BJ (cell line): Measurements from ENCODE around the gene SHF. TPM values are rescaled to one million over a fixed set of nuclear protein-coding genes. Genes with fewer than 3 reads are reported as not detected.
A peak's percentile ranks its signal among the peaks of the same experiment; 100 is the strongest.

Source experiments
- CTCF ChIA-PET: fragments of 350-600 bp; formaldehyde crosslinking; extraction: SDS; loops from one replicate; lab custom pipeline; 2021; ENCODE audit warnings: antibody characterized with exemption, inconsistent platforms; lab: Yijun Ruan, JAX
- POLR2A ChIA-PET: fragments of 300-600 bp; sonication (Branson Sonifier 250); formaldehyde crosslinking; extraction: SDS; loops from one replicate; lab custom pipeline; 2021; ENCODE audit warnings: antibody characterized with exemption; lab: Charles Lee
- DNase-seq: peaks from one replicate; pipeline ENCODE4 v3.0.0-alpha.2; 2011; ENCODE audit warnings: low read depth
- H3K27me3 ChIP-seq: 2 replicates; pipeline ENCODE4 v1.6.0; 2011; ENCODE audit warnings: low read length; ENCODE audit not compliant: control insufficient read depth, insufficient read depth
- H3K36me3 ChIP-seq: 2 replicates; pipeline ENCODE4 v1.5.1; 2011; ENCODE audit warnings: low read length; ENCODE audit not compliant: control insufficient read depth, insufficient read depth
- H3K4me3 ChIP-seq: 2 replicates; pipeline ENCODE4 v1.5.1; 2011; ENCODE audit warnings: low read depth, mild to moderate bottlenecking, control low read depth, low read length
- polyA plus RNA-seq: library from polyadenylated mRNA; depleted of rRNA; stranded (reverse); fragments of >200 nt; gene quantifications from 2 replicates; pipeline ENCODE4 v1.2.3, GENCODE V29; 2011
- TF ChIP-seq, protein P1 (sequence below): IDR thresholded peaks from 2 replicates; pipeline ENCODE4 v1.5.1; 2011; ENCODE audit warnings: low read depth, mild to moderate bottlenecking, control low read depth, inconsistent platforms, low read length, moderate library complexity; ENCODE audit not compliant: insufficient read depth

SHF gene
- polyA plus RNA-seq, 1 experiment = 5.2 TPM

DNA sequence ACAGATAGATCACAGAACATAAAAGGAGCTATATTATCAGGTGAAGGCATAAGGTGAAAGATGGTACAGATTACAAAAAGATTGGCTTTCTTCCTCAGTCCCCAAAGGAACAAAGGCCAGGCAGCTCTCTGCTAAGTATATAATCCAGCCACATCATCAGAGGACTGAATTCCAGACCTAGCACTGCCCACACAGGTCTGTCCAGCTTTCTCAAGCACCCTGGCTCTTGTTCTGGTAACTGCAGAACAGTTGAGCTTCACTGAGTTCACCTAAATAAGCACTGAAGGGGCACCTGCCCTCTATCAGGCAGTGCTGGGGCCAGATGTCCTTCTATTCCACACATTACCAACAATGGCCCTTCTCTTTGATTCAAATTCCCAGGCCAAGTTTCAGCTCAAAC is 64.4 kb downstream of the SHF start:
- Histone ChIP-seq H3K36me3 (no peaks in the 10 kb centered on the region; the same call in 1 of the 2 replicates), H3K4me3 (no peak overlapping the region), H3K27me3 (peaks cover 19% of the 10 kb centered on the region)
- DNase-seq = no peak
- TF ChIP-seq, protein P1, sequence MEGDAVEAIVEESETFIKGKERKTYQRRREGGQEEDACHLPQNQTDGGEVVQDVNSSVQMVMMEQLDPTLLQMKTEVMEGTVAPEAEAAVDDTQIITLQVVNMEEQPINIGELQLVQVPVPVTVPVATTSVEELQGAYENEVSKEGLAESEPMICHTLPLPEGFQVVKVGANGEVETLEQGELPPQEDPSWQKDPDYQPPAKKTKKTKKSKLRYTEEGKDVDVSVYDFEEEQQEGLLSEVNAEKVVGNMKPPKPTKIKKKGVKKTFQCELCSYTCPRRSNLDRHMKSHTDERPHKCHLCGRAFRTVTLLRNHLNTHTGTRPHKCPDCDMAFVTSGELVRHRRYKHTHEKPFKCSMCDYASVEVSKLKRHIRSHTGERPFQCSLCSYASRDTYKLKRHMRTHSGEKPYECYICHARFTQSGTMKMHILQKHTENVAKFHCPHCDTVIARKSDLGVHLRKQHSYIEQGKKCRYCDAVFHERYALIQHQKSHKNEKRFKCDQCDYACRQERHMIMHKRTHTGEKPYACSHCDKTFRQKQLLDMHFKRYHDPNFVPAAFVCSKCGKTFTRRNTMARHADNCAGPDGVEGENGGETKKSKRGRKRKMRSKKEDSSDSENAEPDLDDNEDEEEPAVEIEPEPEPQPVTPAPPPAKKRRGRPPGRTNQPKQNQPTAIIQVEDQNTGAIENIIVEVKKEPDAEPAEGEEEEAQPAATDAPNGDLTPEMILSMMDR = no peak
- ChIA-PET POLR2A (no interaction called here), CTCF (interaction anchor here (0.9 to 3.4 kb wide), 3 partner anchors 8 to 144 kb away, joined by 3 to 12 read pairs (median 3); partner anchors contain the start of genes DUOX1 and DUOXA1)

DNA sequence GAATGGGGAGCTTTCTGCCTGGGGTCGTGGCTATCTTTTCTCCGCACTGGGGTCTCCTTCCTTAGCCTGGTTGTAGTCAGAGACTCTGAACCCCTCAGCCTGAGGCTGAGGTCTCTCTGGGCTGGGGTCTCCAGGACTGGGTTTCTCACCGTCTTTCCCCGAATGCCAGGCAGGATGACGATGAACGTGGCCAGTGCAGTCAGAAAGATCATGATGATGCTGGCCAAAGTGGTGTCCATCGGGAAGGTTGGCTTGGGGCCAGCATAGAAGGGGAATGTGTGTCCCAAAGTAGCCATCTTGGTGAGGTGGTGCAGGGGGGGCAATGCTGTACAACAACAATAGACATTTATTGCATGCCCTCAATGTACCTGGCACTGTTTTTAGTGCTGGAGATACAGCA is 65.0 kb downstream of the SHF start:
- TF ChIP-seq, protein P1 = no peak
- Histone ChIP-seq H3K4me3 (no peak overlapping the region), H3K27me3 (peaks cover 12% of the 10 kb centered on the region), H3K36me3 (no peaks in the 10 kb centered on the region; the same call in 1 of the 2 replicates)
- ChIA-PET POLR2A (no interaction called here), CTCF (interaction anchor here (0.9 to 3.4 kb wide), 2 partner anchors 8 to 40 kb away, joined by 3 to 12 read pairs; partner anchors contain the start of genes DUOX1 and DUOXA1)
- no peak for DNase-seq

DNA sequence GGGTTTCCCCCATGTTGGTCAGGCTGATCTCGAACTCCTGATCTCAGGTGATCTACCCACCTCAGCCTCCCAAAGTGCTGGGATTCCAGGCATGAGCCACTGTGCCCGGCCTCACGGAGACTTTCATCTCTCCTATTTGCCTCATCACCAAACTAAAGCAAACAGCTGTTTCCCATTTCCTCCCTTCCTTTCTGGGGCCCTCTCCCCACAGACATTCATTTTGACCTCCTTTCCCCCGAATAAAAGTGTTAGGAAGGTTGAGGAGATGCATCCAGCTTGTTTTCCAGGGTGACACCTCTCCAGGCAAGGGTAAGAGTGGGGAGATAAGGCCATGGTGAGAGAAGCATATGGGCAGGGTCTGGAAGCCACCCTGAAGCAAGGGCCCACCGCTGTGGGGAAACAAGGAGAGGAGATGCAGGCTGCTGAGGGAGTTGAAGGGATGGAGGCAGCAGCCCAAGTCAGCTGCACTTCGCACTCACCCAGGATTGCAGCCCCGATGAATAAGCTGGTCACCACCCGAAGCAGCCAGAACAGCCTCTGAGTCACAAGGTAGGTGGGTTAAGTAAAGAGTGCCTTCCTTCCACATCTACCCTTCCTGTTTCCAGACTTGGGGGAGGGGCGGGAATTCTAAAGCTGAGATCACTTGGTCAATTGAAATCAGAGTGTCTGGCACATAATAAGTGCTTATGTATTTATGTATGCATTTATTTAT is 65.9 kb downstream of the SHF start:
- H3K36me3 ChIP-seq = no peaks in the 10 kb centered on the region
- CTCF ChIA-PET = interaction anchor here (0.9 to 3.4 kb wide), 4 partner anchors 9 to 45 kb away, joined by 3 to 12 read pairs (median 4); partner anchors contain the start of genes DUOX1 and DUOXA1
- peak; percentile 31 for DNase-seq
- H3K27me3 ChIP-seq = peaks cover 14% of the 10 kb centered on the region
- POLR2A ChIA-PET = no interaction called here
- TF ChIP-seq, protein P1 = no peak
- no peak overlapping the region for H3K4me3 ChIP-seq

DNA sequence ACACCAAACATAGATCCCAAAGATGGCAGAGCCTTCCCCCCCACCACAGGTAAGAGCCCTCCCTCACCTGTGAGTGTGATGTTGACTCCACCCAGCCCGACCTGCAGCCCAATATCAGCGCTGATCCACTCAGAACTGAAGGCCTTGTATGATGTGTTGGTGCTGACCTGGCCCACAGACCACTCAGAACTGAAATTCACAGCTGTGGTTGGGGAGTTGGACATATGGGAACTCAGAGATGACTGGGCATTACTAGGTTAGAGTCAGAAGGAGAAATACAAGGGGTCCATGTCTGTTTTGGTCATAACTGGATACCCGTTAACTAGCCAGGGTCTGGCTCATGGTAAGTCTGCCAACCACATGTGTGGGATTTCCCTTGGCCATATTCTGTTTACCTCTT is 66.7 kb downstream of the SHF start:
- no peaks in the 10 kb centered on the region for H3K36me3 ChIP-seq
- ChIA-PET CTCF (interaction anchor here (0.6 to 3.4 kb wide), 4 partner anchors 10 to 83 kb away, joined by 3 to 12 read pairs (median 4); partner anchors contain the start of genes DUOX1 and DUOXA1), POLR2A (no interaction called here)
- peaks cover 18% of the 10 kb centered on the region for H3K27me3 ChIP-seq
- DNase-seq = no peak
- TF ChIP-seq, protein P1 = no peak
- H3K4me3 ChIP-seq = no peak overlapping the region
